NT2/D1 (cell line): ENCODE results near the gene ITGAE.

Source experiments
- SUZ12 ChIP-seq: IDR thresholded peaks from 2 replicates; pipeline ENCODE4 v1.6.1; 2011; ENCODE audit not compliant: insufficient read length, insufficient read depth; ENCODE audit errors: extremely low read depth
- YY1 ChIP-seq: IDR thresholded peaks from 2 replicates; pipeline ENCODE4 v1.6.1; 2011; ENCODE audit not compliant: insufficient read length, insufficient read depth

DNA sequence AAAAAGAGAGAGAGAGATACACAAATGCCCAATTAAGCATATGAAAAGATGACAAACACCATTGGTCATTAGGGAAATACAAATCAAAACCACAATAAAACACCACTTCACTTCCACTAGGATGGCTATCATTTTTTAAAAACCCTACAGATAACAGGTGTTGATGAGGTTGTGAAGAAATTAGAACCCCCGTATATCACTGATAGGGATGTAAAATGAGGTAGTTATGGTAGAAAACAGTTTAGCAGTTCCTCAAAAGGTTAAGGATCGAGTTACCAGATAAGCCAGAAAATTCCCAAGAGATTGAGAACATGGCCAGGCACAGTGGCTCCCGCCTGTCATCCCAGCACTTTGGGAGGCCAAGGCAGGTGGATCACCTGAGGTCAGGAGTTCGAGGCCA is 107.8 kb downstream of the ITGAE start:
- no peak for TF ChIP-seq YY1
- no peak for TF ChIP-seq SUZ12
